ENCODE data around the gene FRYL. TPM values are rescaled to one million over a fixed set of nuclear protein-coding genes. Genes with fewer than 3 reads are reported as not detected.

FRYL gene
- total RNA-seq, 1 experiment from 2014 or later = 29.9 TPM

GRCh38 chr4:48665555-48666186 is 114.4 kb downstream of the FRYL start:
- H3K27ac ChIP-seq (ENCODE audit: low read length) = peak overlapping the region; percentile 31; the same call in 1 of the 2 replicates
- no TSS peak for BruUV-seq (replicated peaks)

GRCh38 chr4:48664938-48665337 is 115.1 kb downstream of the FRYL start:
- H2AFZ ChIP-seq (ENCODE audit: low read length) = no peak overlapping the region
- ATAC-seq (no peak), DNase-seq (no peak)
- H4K20me1 ChIP-seq (ENCODE audit: low read length) = peaks cover 10% of the 10 kb centered on the region; the same call in 1 of the 2 replicates
- H3K36me3 ChIP-seq (ENCODE audit: low read depth, low read length) = no peaks in the 10 kb centered on the region
- H3K4me2 ChIP-seq (ENCODE audit: low read length) = no peak overlapping the region
- peaks cover 48% of the 10 kb centered on the region for H3K79me2 ChIP-seq (ENCODE audit: low read length)
- ChIA-PET POLR2A (ENCODE audit: unreplicated experiment) (interaction anchor here (0.6 kb wide), 1 partner anchor 66 kb away, joined by 7 read pairs; no protein-coding TSS in a partner anchor), CTCF (no interaction called here)
- no peak overlapping the region for H3K4me3 ChIP-seq (ENCODE audit: low read length)
- H3K27me3 ChIP-seq (ENCODE audit: low read length) = no peaks in the 10 kb centered on the region
- H3K27ac ChIP-seq (ENCODE audit: low read length) = no peak overlapping the region
- H3K9me2 ChIP-seq (replicated peaks; ENCODE audit: low read length) = no peaks in the 10 kb centered on the region
- no peaks in the 10 kb centered on the region for H3F3A ChIP-seq (ENCODE audit: low read length, unreplicated experiment)
- intact Hi-C loops (cut with micrococcal nuclease) = no loop called here
- H3K9me3 ChIP-seq (ENCODE audit: low read length) = no peaks in the 10 kb centered on the region
- BruUV-seq (replicated peaks) = no TSS peak
- TF ChIP-seq CTCF (conservative IDR thresholded peaks at IDR 0.05; ENCODE audit: low read depth, low read length) (no peak), EZH2phosphoT487 (IDR thresholded peaks at IDR 0.05; ENCODE audit: borderline replicate concordance, low read length) (no peak), EZH2 (IDR thresholded peaks at IDR 0.05; ENCODE audit: low read length, unreplicated experiment) (no peak)
- no peak overlapping the region for H3K9ac ChIP-seq (ENCODE audit: low read length)
- H3K4me1 ChIP-seq (ENCODE audit: insufficient read depth, low read length) = peaks cover 20% of the 10 kb centered on the region

More at GRCh38 chr4:48665555-48666186, 114.4 kb downstream of the FRYL start:
- DNase-seq = peak; percentile 73
- intact Hi-C loops (cut with micrococcal nuclease) = no loop called here
- H3K79me2 ChIP-seq (ENCODE audit: low read length) = peaks cover 48% of the 10 kb centered on the region
- peak; percentile 92 for ATAC-seq
- H3K4me1 ChIP-seq (ENCODE audit: insufficient read depth, low read length) = peaks cover 20% of the 10 kb centered on the region
- H3K9ac ChIP-seq (ENCODE audit: low read length) = no peak overlapping the region
- ChIA-PET CTCF (no interaction called here), POLR2A (ENCODE audit: unreplicated experiment) (interaction anchor here (0.6 kb wide), 1 partner anchor 67 kb away, joined by 7 read pairs; no protein-coding TSS in a partner anchor)
- TF ChIP-seq EZH2 (IDR thresholded peaks at IDR 0.05; ENCODE audit: low read length, unreplicated experiment) = no peak
- no peak for TF ChIP-seq EZH2phosphoT487 (IDR thresholded peaks at IDR 0.05; ENCODE audit: borderline replicate concordance, low read length)
- TF ChIP-seq CTCF (conservative IDR thresholded peaks at IDR 0.05; ENCODE audit: low read depth, low read length) = no peak
- H3K9me2 ChIP-seq (replicated peaks; ENCODE audit: low read length) = no peaks in the 10 kb centered on the region
- H3K27me3 ChIP-seq (ENCODE audit: low read length) = no peaks in the 10 kb centered on the region
- H3K4me3 ChIP-seq (ENCODE audit: low read length) = no peak overlapping the region
- H3K9me3 ChIP-seq (ENCODE audit: low read length) = no peaks in the 10 kb centered on the region
- H3F3A ChIP-seq (ENCODE audit: low read length, unreplicated experiment) = no peaks in the 10 kb centered on the region
- H2AFZ ChIP-seq (ENCODE audit: low read length) = no peak overlapping the region
- peak overlapping the region; percentile 50 for H3K4me2 ChIP-seq (ENCODE audit: low read length)
- no peaks in the 10 kb centered on the region for H3K36me3 ChIP-seq (ENCODE audit: low read depth, low read length)
- peaks cover 10% of the 10 kb centered on the region; the same call in 1 of the 2 replicates for H4K20me1 ChIP-seq (ENCODE audit: low read length)

GRCh38 chr4:48661391-48661790 is 118.7 kb downstream of the FRYL start:
- Histone ChIP-seq H3K4me2 (ENCODE audit: low read length) (no peak overlapping the region), H3K9me2 (replicated peaks; ENCODE audit: low read length) (no peaks in the 10 kb centered on the region), H3K4me1 (ENCODE audit: insufficient read depth, low read length) (peaks cover 16% of the 10 kb centered on the region), H3K27me3 (ENCODE audit: low read length) (no peaks in the 10 kb centered on the region), H3K79me2 (ENCODE audit: low read length) (peaks cover 34% of the 10 kb centered on the region), H3K36me3 (ENCODE audit: low read depth, low read length) (no peaks in the 10 kb centered on the region), H4K20me1 (ENCODE audit: low read length) (peaks cover 10% of the 10 kb centered on the region; the same call in 1 of the 2 replicates), H3K9ac (ENCODE audit: low read length) (no peak overlapping the region), H3K9me3 (ENCODE audit: low read length) (no peaks in the 10 kb centered on the region), H3K4me3 (ENCODE audit: low read length) (no peak overlapping the region), H3F3A (ENCODE audit: low read length, unreplicated experiment) (no peaks in the 10 kb centered on the region), H2AFZ (ENCODE audit: low read length) (no peak overlapping the region), H3K27ac (ENCODE audit: low read length) (no peak overlapping the region)
- POLR2A ChIA-PET (ENCODE audit: unreplicated experiment) = no interaction called here
- ATAC-seq (no peak), DNase-seq (no peak)
- intact Hi-C loops (cut with micrococcal nuclease) = no loop called here
- CTCF ChIA-PET = no interaction called here
- no peak for TF ChIP-seq EZH2 (IDR thresholded peaks at IDR 0.05; ENCODE audit: low read length, unreplicated experiment)
- TF ChIP-seq EZH2phosphoT487 (IDR thresholded peaks at IDR 0.05; ENCODE audit: borderline replicate concordance, low read length) = no peak
- no peak for TF ChIP-seq CTCF (conservative IDR thresholded peaks at IDR 0.05; ENCODE audit: low read depth, low read length)
- no TSS peak for BruUV-seq (replicated peaks)

Data from PC-3 (cell line).